Vagina (tissue), 2 donors: ENCODE data around the gene AKAP11.

ENCODE experiments used
- POLR2A ChIP-seq, 2 donors: fragments of 450-650 bp; IDR thresholded peaks; one replicate each; pipeline ENCODE4 v1.6.1; 2017; ENCODE audit warnings: antibody characterized with exemption in 2 of 2, mild to moderate bottlenecking in 2 of 2, moderate library complexity in 2 of 2
- TF ChIP-seq, protein P1 (sequence below), 3 experiments: fragments of 450-650 bp in 2 of 3; fragments of 200-600 bp in 1 of 3; sonication (generic) in 1 of 3; IDR thresholded peaks; one replicate each; pipeline ENCODE4 v1.5.1; 2017 to 2019; ENCODE audit warnings: antibody characterized with exemption in 3 of 3, mild to moderate bottlenecking in 2 of 3, moderate library complexity in 2 of 3

DNA sequence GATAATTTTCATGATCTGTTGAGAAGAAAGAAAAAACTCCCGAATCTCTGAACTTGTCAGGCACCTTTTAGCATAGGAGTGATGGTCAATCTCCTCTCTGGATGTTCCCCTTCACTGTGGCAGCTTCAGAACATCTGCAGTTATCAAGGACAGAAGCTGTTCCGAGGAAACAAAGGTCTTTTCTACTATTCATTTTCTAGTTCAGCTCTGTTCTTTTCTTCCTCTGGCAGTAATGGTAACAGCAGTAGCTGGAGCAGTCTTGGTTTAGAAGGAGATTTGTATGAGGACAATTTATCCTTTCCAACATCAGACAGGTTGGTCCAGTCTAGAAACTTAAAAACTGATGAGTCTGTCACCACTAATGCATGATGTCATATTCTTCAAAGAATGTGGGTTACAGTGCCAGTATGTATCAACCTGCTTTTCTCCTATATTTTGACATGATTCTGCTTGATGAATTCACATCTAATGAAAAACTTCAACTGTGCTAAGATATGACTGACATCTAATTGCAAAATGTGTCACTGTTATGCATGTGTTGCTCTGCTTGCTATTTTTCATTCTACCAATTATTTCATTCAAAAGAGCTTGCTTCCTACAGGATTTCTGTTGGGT is 41.0 kb downstream of the AKAP11 start:
- TF ChIP-seq, protein P1, sequence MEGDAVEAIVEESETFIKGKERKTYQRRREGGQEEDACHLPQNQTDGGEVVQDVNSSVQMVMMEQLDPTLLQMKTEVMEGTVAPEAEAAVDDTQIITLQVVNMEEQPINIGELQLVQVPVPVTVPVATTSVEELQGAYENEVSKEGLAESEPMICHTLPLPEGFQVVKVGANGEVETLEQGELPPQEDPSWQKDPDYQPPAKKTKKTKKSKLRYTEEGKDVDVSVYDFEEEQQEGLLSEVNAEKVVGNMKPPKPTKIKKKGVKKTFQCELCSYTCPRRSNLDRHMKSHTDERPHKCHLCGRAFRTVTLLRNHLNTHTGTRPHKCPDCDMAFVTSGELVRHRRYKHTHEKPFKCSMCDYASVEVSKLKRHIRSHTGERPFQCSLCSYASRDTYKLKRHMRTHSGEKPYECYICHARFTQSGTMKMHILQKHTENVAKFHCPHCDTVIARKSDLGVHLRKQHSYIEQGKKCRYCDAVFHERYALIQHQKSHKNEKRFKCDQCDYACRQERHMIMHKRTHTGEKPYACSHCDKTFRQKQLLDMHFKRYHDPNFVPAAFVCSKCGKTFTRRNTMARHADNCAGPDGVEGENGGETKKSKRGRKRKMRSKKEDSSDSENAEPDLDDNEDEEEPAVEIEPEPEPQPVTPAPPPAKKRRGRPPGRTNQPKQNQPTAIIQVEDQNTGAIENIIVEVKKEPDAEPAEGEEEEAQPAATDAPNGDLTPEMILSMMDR (IDR thresholded peaks at IDR 0.05), result no peak
- no peak for TF ChIP-seq POLR2A (IDR thresholded peaks at IDR 0.05)
